ENCODE measurements around the gene AHDC1.

Gene AHDC1

GRCh38 chr1:27530192-27530591, 73.8 kb downstream of the AHDC1 start (continued):
- TF ChIP-seq CSRNP3 (CRISPR knock-in tag; IDR thresholded peaks at IDR 0.05), result no peak

GRCh38 chr1:27529704-27530018, 74.3 kb downstream of the AHDC1 start:
- ATAC-seq, result no peak
- TF ChIP-seq GLIS3 (CRISPR knock-in tag; IDR thresholded peaks at IDR 0.05), result no peak
- no peak for TF ChIP-seq ISL1 (CRISPR knock-in tag; IDR thresholded peaks at IDR 0.05)
- TF ChIP-seq ESRRG (CRISPR knock-in tag; IDR thresholded peaks at IDR 0.05), result no peak
- no peak for TF ChIP-seq ZFP3 (CRISPR knock-in tag; IDR thresholded peaks at IDR 0.05)
- TF ChIP-seq CSRNP3 (CRISPR knock-in tag; IDR thresholded peaks at IDR 0.05), result no peak
- TF ChIP-seq CREB5 (CRISPR knock-in tag; IDR thresholded peaks at IDR 0.05; ENCODE audit: low read depth), result no peak
- no peak for TF ChIP-seq RARB (CRISPR knock-in tag; IDR thresholded peaks at IDR 0.05)
- no peak for TF ChIP-seq BACH2 (CRISPR knock-in tag; IDR thresholded peaks at IDR 0.05; ENCODE audit: borderline replicate concordance)
- TF ChIP-seq ZNF70 (CRISPR knock-in tag; IDR thresholded peaks at IDR 0.05), result no peak
- no peak for TF ChIP-seq TCF4 (CRISPR knock-in tag; IDR thresholded peaks at IDR 0.05; ENCODE audit: borderline replicate concordance)
- no peak for TF ChIP-seq ZNF8 (CRISPR knock-in tag; IDR thresholded peaks at IDR 0.05)
- TF ChIP-seq TOX (CRISPR knock-in tag; IDR thresholded peaks at IDR 0.05; ENCODE audit: borderline replicate concordance), result no peak
- TF ChIP-seq ARNTL (CRISPR knock-in tag; IDR thresholded peaks at IDR 0.05; ENCODE audit: borderline replicate concordance, low read depth), result no peak
- no peak for TF ChIP-seq POU6F1 (CRISPR knock-in tag; IDR thresholded peaks at IDR 0.05; ENCODE audit: borderline replicate concordance, low read depth)
- TF ChIP-seq SNAI2 (CRISPR knock-in tag; IDR thresholded peaks at IDR 0.05), result no peak
- TF ChIP-seq ZC3H10 (CRISPR knock-in tag; IDR thresholded peaks at IDR 0.05), result no peak
- TF ChIP-seq PPARA (CRISPR knock-in tag; IDR thresholded peaks at IDR 0.05; ENCODE audit: borderline replicate concordance), result no peak
- no peak for TF ChIP-seq ZFP30 (CRISPR knock-in tag; IDR thresholded peaks at IDR 0.05)
- TF ChIP-seq ZNF565 (CRISPR knock-in tag; conservative IDR thresholded peaks at IDR 0.05; ENCODE audit: low read depth), result no peak
- TF ChIP-seq CSDC2 (CRISPR knock-in tag; IDR thresholded peaks at IDR 0.05), result no peak

GRCh38 chr1:27528818-27529703, 74.9 kb downstream of the AHDC1 start:
- no peak; the same call in 1 of the 3 replicates for ATAC-seq

More at GRCh38 chr1:27528818-27529703, 74.9 kb downstream of the AHDC1 start:
- TF ChIP-seq ZNF565 (CRISPR knock-in tag; conservative IDR thresholded peaks at IDR 0.05; ENCODE audit: low read depth), result no peak
- no peak for TF ChIP-seq ISL1 (CRISPR knock-in tag; IDR thresholded peaks at IDR 0.05)
- TF ChIP-seq ZFP3 (CRISPR knock-in tag; IDR thresholded peaks at IDR 0.05), result no peak
- no peak for TF ChIP-seq ZNF70 (CRISPR knock-in tag; IDR thresholded peaks at IDR 0.05)
- TF ChIP-seq PATZ1 (CRISPR knock-in tag; IDR thresholded peaks at IDR 0.05; ENCODE audit: borderline replicate concordance), result no peak
- no peak for TF ChIP-seq CSDC2 (CRISPR knock-in tag; IDR thresholded peaks at IDR 0.05)
- TF ChIP-seq POU6F1 (CRISPR knock-in tag; IDR thresholded peaks at IDR 0.05; ENCODE audit: borderline replicate concordance, low read depth), result no peak
- TF ChIP-seq RARB (CRISPR knock-in tag; IDR thresholded peaks at IDR 0.05), result no peak
- TF ChIP-seq ZFP30 (CRISPR knock-in tag; IDR thresholded peaks at IDR 0.05), result no peak
- no peak for TF ChIP-seq BACH2 (CRISPR knock-in tag; IDR thresholded peaks at IDR 0.05; ENCODE audit: borderline replicate concordance)
- no peak for TF ChIP-seq SNAI2 (CRISPR knock-in tag; IDR thresholded peaks at IDR 0.05)

Data from SK-N-SH treated with all-trans-retinoic acid at 6 μM for 48 hours (cell line).